GM19351 (cell line): ENCODE data around the gene KDM3A.

Experiments used
- ATAC-seq: cut with Tn5 transposase; IDR thresholded peaks from one replicate; pipeline ENCODE4 v1.9.1; 2021; ENCODE audit warnings: mild to moderate bottlenecking, moderate library complexity; ENCODE audit not compliant: unreplicated experiment

The KDM3A gene

GRCh38 chr2:86434290-86434689 is 6.9 kb upstream of the KDM3A start:
- ATAC-seq: no peak

DNA sequence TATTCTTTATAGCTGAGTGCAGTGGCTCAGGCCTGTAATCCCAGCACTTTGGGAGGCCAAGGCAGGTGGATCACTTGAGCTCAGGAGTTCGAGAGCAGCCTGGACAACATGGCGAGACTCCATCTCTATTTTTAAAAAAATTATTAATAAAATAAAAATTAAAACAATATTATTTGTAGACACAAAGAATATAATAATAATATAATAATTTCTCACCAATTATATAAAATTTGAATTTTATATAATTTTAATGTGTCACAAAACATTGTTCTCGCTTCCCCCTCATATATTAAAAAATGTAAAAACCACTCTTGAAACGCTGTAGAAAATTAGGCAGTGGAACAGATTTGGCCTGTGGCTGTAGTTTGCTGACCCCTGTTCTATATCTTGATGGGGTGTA is 5.6 kb upstream of the KDM3A start:
- no peak for ATAC-seq

DNA sequence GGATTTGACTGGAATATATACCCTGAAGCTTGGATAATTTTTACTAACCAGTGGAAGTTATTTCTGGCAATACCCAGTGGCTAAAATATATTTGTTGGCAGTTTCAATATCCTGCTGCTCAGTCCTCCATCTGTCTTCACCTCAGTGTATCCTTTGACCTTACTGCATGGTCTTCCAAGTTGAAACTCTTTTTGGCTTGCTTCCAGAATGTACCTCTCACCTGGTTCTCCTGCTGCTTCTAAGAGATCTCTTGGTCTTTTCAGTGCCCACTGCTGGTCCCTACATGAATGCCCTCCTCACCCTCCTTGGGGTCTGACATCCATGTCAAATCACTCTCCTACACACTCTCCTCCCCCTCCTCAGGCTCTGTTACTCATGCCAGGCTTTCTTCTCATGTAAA is 4.8 kb upstream of the KDM3A start:
- ATAC-seq: no peak

DNA sequence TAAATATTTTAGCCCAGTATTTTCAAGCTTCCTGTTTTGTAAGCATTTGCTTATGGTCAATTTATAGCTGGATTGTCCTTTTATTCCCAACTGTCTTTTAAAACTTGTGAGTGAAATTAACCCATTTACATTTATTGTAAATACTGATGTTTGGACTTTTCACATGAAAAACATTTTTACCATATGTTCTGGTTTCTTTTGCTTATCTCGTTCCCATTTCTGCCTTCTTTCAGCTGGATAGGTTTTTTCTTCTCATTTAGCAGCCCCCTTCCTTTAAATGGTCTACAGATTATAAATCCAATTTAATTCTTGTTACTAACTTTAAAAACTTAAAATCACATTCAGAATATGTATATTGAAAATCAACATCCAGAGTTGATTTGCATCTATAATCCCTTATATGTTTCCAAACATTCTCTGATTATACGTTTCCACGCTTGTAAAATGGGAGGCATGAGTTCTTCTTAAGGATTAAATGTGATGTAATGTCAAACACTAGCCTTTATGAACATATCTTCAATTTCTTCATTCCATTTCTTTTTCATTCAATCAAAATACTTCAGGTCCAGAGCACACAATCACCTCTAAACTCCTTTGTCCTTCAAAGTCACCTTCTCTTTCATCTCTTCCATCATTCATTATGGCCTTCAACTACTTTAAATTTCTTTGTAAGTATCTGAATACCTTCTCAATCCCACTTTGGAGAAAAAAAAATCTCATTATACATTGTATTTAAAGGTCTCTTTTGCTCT is 1.1 kb upstream of the KDM3A start:
- no peak for ATAC-seq

GRCh38 chr2:86441392-86441881 is 266 bp downstream of the KDM3A start:
- ATAC-seq: peak; percentile 10

- no peak for ATAC-seq
Measured at GRCh38 chr2:86441882-86442641, 891 bp downstream of the KDM3A start.

DNA sequence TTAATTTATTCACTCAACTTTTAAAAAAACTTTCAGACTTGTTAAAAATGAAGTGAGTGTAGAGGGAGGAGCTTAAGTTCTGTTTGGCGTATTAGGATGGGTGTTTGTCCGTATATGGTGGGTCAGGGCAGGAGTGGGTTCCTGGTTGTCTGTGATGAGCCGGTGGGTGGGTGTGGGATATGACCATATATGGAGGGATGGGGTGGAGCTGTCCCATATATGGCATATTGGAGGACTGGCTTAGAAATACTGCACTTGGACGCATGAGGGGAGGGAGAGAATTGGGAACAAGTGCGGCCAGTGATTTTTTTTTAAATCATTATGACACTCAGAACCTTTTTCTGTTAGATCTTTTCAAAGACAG is 1.5 kb downstream of the KDM3A start:
- ATAC-seq: peak; percentile 75

DNA sequence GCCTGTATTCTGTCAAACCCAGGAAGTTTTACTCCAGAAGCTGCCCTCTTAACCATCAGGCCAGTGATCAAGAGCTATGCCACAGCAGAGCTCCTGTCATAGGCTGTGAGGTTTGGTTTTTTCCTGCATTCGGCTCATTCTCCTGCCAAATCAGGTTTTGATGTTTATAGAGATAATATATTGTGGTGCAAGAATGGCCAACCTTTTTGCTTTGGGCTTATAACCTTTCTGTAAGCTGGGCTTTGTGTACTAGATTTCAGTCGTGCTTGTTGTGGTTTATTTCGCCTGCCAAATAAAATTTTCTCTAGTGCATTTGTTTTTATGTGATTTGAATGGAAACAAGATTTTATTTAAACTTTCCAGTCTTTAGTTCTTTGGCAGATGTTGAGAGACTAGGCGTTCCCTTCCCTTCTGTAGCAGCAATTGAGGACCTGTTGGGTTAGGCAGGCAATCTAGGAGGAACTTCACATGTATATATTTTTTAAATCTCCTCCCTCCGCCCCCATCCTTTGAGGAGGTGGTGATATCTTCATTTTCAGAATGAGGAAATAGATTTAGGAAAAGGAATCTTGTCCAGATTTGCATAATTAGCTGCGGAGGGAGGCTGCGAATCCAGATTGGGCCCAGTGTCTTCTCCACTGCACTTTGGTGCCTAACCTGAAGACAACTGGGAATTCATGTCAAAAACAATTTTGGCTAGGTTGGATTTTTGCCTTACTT is 2.6 kb downstream of the KDM3A start:
- ATAC-seq: no peak

GRCh38 chr2:86445436-86445835 is 4.3 kb downstream of the KDM3A start:
- no peak for ATAC-seq

GRCh38 chr2:86446060-86446459 is 4.9 kb downstream of the KDM3A start:
- no peak for ATAC-seq

GRCh38 chr2:86453836-86454235 is 12.7 kb downstream of the KDM3A start:
- no peak for ATAC-seq

GRCh38 chr2:86454238-86454637 is 13.1 kb downstream of the KDM3A start:
- no peak for ATAC-seq

GRCh38 chr2:86455181-86455580 is 14.0 kb downstream of the KDM3A start:
- ATAC-seq: no peak

DNA sequence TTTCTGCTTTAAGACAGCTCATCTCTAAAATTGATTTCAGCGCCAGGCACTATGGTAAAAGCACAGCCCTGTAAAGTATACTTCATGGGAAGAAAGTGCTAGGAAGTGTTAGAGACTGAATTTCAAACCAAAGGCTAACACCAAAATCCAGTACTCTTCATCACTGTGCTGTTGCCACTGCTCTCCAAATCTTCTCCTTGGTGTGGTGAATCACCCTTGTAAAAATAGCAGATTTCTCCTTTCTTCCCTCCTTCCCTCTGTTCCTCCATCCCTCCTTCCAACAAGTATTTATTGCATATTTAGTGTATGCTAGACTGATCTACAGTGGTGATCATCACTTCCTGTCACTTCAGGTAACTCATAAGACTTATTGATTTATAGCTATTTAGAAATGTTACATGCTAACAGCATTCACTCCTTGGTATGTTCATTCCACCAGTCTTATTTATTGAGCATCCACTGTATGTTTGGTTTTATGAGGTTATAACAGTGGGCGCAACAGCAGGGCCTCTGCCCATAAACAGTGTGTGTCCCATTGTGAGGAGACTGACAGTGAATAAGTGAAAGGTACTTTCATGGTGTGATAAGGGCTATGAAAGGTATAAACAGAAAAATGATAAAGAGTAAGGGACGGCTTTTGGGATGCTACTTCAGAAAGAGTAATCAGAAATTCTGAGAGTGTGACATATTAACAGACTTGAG is 20.0 kb downstream of the KDM3A start:
- ATAC-seq: no peak

DNA sequence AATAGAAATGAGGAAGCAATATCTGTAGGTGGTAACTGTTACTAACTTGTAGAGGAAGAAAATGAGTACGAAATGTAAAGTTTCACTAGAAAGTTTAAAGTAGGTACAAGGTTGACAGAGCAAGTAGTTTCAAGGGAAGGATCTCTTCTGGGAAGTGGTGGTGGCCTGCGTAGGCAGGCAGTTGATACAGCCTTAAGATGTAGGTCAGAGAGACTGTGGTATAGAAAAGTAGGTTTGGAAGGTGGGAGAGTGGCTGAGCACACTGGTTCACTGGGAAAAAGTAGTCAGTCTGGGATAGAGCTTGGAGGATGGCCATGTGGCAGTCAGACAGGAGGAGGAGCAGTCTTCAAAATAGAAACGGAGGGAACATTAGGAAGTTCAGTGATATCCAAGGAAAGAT is 23.5 kb downstream of the KDM3A start:
- no peak for ATAC-seq

- ATAC-seq: no peak
Measured at GRCh38 chr2:86466306-86466705, 25.1 kb downstream of the KDM3A start.

DNA sequence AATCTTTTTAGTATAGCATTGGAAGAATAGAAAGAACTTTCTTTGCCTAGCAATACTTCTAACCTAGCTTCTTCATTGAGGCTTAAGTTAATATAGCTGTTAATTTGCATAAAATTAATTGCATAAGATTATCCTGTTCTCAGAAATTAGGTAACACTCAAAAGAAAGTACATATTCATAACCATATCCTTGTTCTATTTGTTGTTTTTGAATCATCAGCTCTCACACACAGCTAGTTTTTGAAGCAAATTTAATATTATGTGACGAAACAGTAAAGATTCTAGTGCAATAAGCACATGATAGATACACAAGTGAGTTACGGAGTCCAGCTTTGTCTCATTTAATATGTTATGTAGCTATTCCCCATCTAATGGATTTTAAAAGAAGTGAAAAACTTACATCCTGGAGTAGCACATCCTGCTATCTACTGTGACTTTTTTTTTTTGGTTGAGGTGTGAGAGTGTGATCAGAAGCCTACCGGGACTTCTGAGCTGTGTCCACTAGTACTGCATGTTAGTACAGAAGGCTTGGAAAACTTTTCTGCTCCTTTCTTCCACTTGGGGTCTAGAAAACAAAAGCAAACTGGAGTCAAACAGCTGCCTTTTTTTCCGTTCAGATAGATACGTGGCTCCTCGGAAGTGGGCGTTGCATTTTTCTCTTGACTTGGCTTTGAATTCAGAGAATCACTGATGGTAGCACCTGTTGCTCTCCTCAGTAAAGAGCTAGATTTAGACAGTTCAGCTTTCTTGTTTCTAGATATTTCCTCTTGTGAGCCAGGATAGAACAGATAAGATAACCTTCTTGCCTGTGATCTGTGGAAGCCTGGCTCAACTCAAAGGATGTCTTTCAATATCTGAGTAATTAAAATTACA is 27.2 kb downstream of the KDM3A start:
- no peak for ATAC-seq

- ATAC-seq: no peak
Measured at GRCh38 chr2:86470890-86471289, 29.7 kb downstream of the KDM3A start.

- no peak for ATAC-seq
Measured at GRCh38 chr2:86471637-86472036, 30.5 kb downstream of the KDM3A start.

- no peak for ATAC-seq
Measured at GRCh38 chr2:86476092-86476491, 34.9 kb downstream of the KDM3A start.
